K562 (cell line): ENCODE results near the gene KRTCAP2. TPM values are rescaled to one million over a fixed set of nuclear protein-coding genes. Genes with fewer than 3 reads are reported as not detected.

Experiments used
- CEBPG ChIP-seq, 3 experiments: fragments of 200-800 bp in 1 of 3; sonication (Bioruptor generic) in 1 of 3; sonication (generic) in 1 of 3; formaldehyde crosslinking in 1 of 3; IDR thresholded peaks in 2 of 3; conservative IDR thresholded peaks in 1 of 3; 2 replicates each; pipeline versions ENCODE4 v1.6.1 to v1.8.0; 2016 to 2022; ENCODE audit warnings: missing compliant biosample characterization in 2 of 3, missing genetic modification characterization in 2 of 3, mild to moderate bottlenecking in 1 of 3, missing genetic modification reagents in 1 of 3
- CREB1 ChIP-seq, 2 experiments: sonication (generic) in 1 of 2; formaldehyde crosslinking in 1 of 2; IDR thresholded peaks; 2 replicates each; pipeline versions ENCODE4 v1.6.1 to v1.8.0; 2012 to 2022; ENCODE audit warnings: inconsistent platforms in 1 of 2, mild to moderate bottlenecking in 1 of 2, missing genetic modification reagents in 1 of 2, moderate library complexity in 1 of 2
- DPF2 ChIP-seq: fragments of 450-650 bp; IDR thresholded peaks from 2 replicates; pipeline ENCODE4 v1.6.1; 2016
- EGR1 ChIP-seq: fragments of 450-650 bp; conservative IDR thresholded peaks from 2 replicates; pipeline ENCODE4 v1.6.1; 2017; ENCODE audit warnings: mild to moderate bottlenecking
- HMGN3 ChIP-seq: IDR thresholded peaks from 2 replicates; pipeline ENCODE4 v1.6.1; 2011; ENCODE audit warnings: borderline replicate concordance, low read depth, mild to moderate bottlenecking, mixed read lengths, low read length; ENCODE audit not compliant: insufficient read length; ENCODE audit errors: extremely low read depth
- JUND ChIP-seq, 2 experiments: IDR thresholded peaks; 2 replicates in 1 of 2; 3 replicates in 1 of 2; pipeline ENCODE4 v1.6.1; 2011; ENCODE audit warnings: borderline replicate concordance in 2 of 2, low read depth in 2 of 2, low read length in 2 of 2, improper control_type of control experiment in 1 of 2, missing biosample characterization in 1 of 2, missing genetic modification characterization in 1 of 2, missing genetic modification reagents in 1 of 2
- MEF2D ChIP-seq: conservative IDR thresholded peaks from 2 replicates; pipeline ENCODE4 v1.6.1; 2016; ENCODE audit warnings: low read depth, missing genetic modification characterization, missing compliant biosample characterization
- NR1H2 ChIP-seq: sonication (generic); formaldehyde crosslinking; IDR thresholded peaks from 2 replicates; pipeline ENCODE4 v1.4.0; 2020; ENCODE audit warnings: mild to moderate bottlenecking, missing genetic modification reagents
- PRPF4 ChIP-seq: fragments of 200-400 bp; formaldehyde crosslinking; IDR thresholded peaks from one replicate; pipeline ENCODE4 v1.6.1; 2017; ENCODE audit warnings: low read length, low read depth, mild to moderate bottlenecking; ENCODE audit not compliant: insufficient read depth, poor library complexity, severe bottlenecking
- RBM39 ChIP-seq: fragments of 200-400 bp; formaldehyde crosslinking; optimal IDR thresholded peaks from 2 replicates; pipeline ENCODE3; 2018; ENCODE audit warnings: low read depth, low read length
- STAG1 ChIP-seq: sonication (generic); formaldehyde crosslinking; IDR thresholded peaks from 2 replicates; pipeline ENCODE4 v1.5.0; 2020; ENCODE audit warnings: missing genetic modification reagents, borderline replicate concordance
- U2AF1 ChIP-seq: fragments of 200-400 bp; formaldehyde crosslinking; optimal IDR thresholded peaks from 2 replicates; pipeline ENCODE3; 2017; ENCODE audit warnings: mild to moderate bottlenecking, low read depth, low read length, moderate library complexity
- ZNF224 ChIP-seq: sonication (generic); formaldehyde crosslinking; IDR thresholded peaks from 2 replicates; pipeline ENCODE4 v1.8.0; 2022; ENCODE audit warnings: mild to moderate bottlenecking, missing genetic modification reagents
- ZNF253 ChIP-seq: fragments of 250-450 bp; sonication (Bioruptor Pico); conservative IDR thresholded peaks from 2 replicates; pipeline ENCODE4 v1.6.1; 2021; ENCODE audit warnings: mild to moderate bottlenecking
- ZNF696 ChIP-seq: fragments of 250-450 bp; sonication (Bioruptor Pico); conservative IDR thresholded peaks from 2 replicates; pipeline ENCODE4 v1.4.0; 2020; ENCODE audit warnings: mild to moderate bottlenecking, moderate library complexity
- ZZZ3 ChIP-seq: fragments of 450-650 bp; IDR thresholded peaks from 2 replicates; pipeline ENCODE4 v1.6.1; 2016; ENCODE audit warnings: antibody characterized with exemption, mild to moderate bottlenecking, moderate library complexity
- polyA plus RNA-seq, 8 experiments: library from polyadenylated mRNA; depleted of rRNA in 4 of 8; stranded (reverse) in 5 of 8; unstranded in 3 of 8; fragments of >200 nt; fragmentation: Nextera tagmentation in 2 of 8; fragmentation: Illumina TruSeq in 1 of 8; extraction: Ambion mirVana in 2 of 8; extraction: Trizol in 1 of 8; gene quantifications; 2 replicates each; pipeline versions ENCODE4 v1.2.1 to v1.2.3, GENCODE V29; 2011 to 2014; ENCODE audit warnings: inconsistent platforms in 1 of 8, missing spikeins in 1 of 8
- total RNA-seq, 7 experiments: library from RNA; depleted of rRNA in 6 of 7; stranded (reverse); fragments of >200 nt in 6 of 7; fragmentation: Illumina TruSeq in 2 of 7; extraction: Trizol in 2 of 7; gene quantifications; 2 replicates each; pipeline versions ENCODE4 v1.2.1 to v1.2.3, GENCODE V29; 2011 to 2021; ENCODE audit warnings: low replicate concordance in 1 of 7
- TF ChIP-seq, protein P1 (sequence below): fragments of 450-650 bp; IDR thresholded peaks from 2 replicates; pipeline ENCODE4 v1.6.1; 2016; ENCODE audit warnings: low read depth, mild to moderate bottlenecking, moderate library complexity
- TF ChIP-seq, protein P2 (sequence below): fragments of 250-450 bp; sonication (Bioruptor Pico); IDR thresholded peaks from 2 replicates; pipeline ENCODE4 v1.4.0; 2020
- TF ChIP-seq, protein P3 (sequence below): IDR thresholded peaks from 2 replicates; pipeline ENCODE4 v1.6.1; 2011; ENCODE audit not compliant: insufficient read length; ENCODE audit errors: extremely low read depth
- TF ChIP-seq, protein P4 (sequence below): sonication (generic); formaldehyde crosslinking; IDR thresholded peaks from 2 replicates; pipeline ENCODE4 v1.5.0; 2020; ENCODE audit warnings: missing genetic modification reagents
- TF ChIP-seq, protein P5 (sequence below): sonication (generic); formaldehyde crosslinking; IDR thresholded peaks from 2 replicates; pipeline ENCODE4 v1.8.0; 2022; ENCODE audit warnings: mild to moderate bottlenecking, missing genetic modification reagents

KRTCAP2 gene
- total and polyA plus RNA-seq, 9 of the 15 experiments (the other 6 are each of a cell fraction or from before 2014, with no cell fraction given): 126 to 436 (median 244) TPM

DNA sequence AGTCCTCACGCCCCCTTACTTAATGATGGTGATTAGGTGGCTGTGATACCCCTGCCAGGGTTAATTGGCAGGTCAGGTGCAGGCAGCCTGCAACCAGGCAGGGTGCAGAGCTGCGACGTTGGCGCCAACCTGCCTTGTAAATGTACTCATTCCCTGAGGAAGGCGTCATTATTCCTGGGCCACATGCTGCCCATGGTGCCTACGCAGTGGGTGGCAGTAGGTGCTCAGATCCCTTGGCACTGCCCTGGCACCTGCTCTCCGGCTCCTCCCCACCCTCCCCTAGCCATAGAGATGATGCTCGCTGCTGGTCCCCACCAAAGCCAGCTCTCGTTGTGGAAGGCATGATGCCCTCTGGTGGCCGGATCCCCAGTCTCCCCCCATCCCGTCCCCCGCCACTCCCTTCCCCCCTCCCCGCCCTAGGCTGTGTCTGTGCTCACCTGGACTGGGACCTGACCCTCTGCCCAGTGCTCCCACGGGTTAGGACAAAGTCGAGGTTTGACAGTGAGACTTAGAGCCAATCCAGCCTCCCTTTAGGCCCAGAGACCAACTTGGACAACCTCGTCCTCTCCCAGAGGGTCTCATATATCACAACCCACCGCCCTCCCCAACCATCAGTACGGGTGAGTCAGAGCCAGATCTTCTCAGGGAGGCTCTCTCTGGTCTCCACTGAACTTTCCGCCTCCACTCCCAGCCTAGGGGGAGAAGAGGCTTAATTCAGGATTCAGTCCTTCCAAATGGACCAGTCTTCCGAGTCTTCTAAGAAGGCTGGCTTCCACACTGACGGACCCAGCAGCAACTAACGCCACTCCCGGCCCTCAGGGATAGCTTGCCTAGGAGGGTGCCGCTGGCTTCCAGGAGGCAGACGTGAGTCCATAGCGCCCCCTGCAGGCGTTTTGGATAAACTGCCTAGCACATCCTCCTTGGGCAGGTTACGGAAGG, 5.7 kb downstream of the KRTCAP2 start (continued):
- TF ChIP-seq STAG1 (CRISPR knock-in tag): peak; percentile 93
- no peak for TF ChIP-seq RBM39
- peak; percentile 33; the same call in 1 of the 2 replicates for TF ChIP-seq DPF2
- TF ChIP-seq EGR1: no peak
- peak; percentile 43 for TF ChIP-seq JUND (IDR thresholded peaks at IDR 0.05; ENCODE audit: borderline replicate concordance, low read depth, low read length)
- peak; percentile 54; the same call in 1 of the 3 replicates for TF ChIP-seq JUND (tag; IDR thresholded peaks at IDR 0.05; ENCODE audit: borderline replicate concordance, low read depth, low read length)
- TF ChIP-seq ZNF224 (CRISPR knock-in tag): no peak
- TF ChIP-seq ZNF253: no peak
- TF ChIP-seq, protein P1, sequence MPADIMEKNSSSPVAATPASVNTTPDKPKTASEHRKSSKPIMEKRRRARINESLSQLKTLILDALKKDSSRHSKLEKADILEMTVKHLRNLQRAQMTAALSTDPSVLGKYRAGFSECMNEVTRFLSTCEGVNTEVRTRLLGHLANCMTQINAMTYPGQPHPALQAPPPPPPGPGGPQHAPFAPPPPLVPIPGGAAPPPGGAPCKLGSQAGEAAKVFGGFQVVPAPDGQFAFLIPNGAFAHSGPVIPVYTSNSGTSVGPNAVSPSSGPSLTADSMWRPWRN: no peak
- no peak for TF ChIP-seq CEBPG (CRISPR knock-in tag; IDR thresholded peaks at IDR 0.05)
- TF ChIP-seq CEBPG (tag; conservative IDR thresholded peaks at IDR 0.05 in 1 of 2, IDR thresholded peaks at IDR 0.05 in 1 of 2): no peak
- TF ChIP-seq, protein P2, sequence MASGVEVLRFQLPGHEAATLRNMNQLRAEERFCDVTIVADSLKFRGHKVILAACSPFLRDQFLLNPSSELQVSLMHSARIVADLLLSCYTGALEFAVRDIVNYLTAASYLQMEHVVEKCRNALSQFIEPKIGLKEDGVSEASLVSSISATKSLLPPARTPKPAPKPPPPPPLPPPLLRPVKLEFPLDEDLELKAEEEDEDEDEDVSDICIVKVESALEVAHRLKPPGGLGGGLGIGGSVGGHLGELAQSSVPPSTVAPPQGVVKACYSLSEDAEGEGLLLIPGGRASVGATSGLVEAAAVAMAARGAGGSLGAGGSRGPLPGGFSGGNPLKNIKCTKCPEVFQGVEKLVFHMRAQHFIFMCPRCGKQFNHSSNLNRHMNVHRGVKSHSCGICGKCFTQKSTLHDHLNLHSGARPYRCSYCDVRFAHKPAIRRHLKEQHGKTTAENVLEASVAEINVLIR (CRISPR knock-in tag): no peak
- TF ChIP-seq ZNF696 (CRISPR knock-in tag): no peak
- no peak for TF ChIP-seq MEF2D (tag)
- no peak for TF ChIP-seq HMGN3
- TF ChIP-seq PRPF4: no peak
- TF ChIP-seq NR1H2 (CRISPR knock-in tag): no peak
- TF ChIP-seq, protein P3, sequence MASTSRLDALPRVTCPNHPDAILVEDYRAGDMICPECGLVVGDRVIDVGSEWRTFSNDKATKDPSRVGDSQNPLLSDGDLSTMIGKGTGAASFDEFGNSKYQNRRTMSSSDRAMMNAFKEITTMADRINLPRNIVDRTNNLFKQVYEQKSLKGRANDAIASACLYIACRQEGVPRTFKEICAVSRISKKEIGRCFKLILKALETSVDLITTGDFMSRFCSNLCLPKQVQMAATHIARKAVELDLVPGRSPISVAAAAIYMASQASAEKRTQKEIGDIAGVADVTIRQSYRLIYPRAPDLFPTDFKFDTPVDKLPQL: no peak
- 0 out of 2 replicates have a peak, but pooled peaks have one; percentile 25 for TF ChIP-seq CREB1 (IDR thresholded peaks at IDR 0.05)
- peak; percentile 1; the same call in 1 of the 2 replicates for TF ChIP-seq CREB1 (CRISPR knock-in tag; IDR thresholded peaks at IDR 0.05)
- TF ChIP-seq, protein P4, sequence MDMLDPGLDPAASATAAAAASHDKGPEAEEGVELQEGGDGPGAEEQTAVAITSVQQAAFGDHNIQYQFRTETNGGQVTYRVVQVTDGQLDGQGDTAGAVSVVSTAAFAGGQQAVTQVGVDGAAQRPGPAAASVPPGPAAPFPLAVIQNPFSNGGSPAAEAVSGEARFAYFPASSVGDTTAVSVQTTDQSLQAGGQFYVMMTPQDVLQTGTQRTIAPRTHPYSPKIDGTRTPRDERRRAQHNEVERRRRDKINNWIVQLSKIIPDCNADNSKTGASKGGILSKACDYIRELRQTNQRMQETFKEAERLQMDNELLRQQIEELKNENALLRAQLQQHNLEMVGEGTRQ (CRISPR knock-in tag): no peak
- TF ChIP-seq, protein P5, sequence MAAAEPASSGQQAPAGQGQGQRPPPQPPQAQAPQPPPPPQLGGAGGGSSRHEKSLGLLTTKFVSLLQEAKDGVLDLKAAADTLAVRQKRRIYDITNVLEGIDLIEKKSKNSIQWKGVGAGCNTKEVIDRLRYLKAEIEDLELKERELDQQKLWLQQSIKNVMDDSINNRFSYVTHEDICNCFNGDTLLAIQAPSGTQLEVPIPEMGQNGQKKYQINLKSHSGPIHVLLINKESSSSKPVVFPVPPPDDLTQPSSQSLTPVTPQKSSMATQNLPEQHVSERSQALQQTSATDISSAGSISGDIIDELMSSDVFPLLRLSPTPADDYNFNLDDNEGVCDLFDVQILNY (CRISPR knock-in tag): no peak
- TF ChIP-seq U2AF1: no peak
- TF ChIP-seq ZZZ3: no peak
